ENCODE measurements around the gene GDI1. TPM values are rescaled to one million over a fixed set of nuclear protein-coding genes. Genes with fewer than 3 reads are reported as not detected.

Gene GDI1
- total RNA-seq, 3 donors from 2014 or later = 94.0 to 105 (median 97.3) TPM

- intact Hi-C loops (cut with DNase I; ENCODE audit: low total_unique reads) = no loop called here
- Histone ChIP-seq H3K27ac (peak within 1 kb of the TSS; percentile 82 to 88), H3K4me1 (no peaks in the 10 kb centered on the region), H3K9me3 (no peaks in the 10 kb centered on the region), H3K27me3 (peaks cover 0 to 17% of the 10 kb centered on the region in 2 donors), H3K4me3 (peak within 1 kb of the TSS; percentile 71 to 83 (median 72)), H3K36me3 (no peaks in the 10 kb centered on the region)
- peak; percentile 91 to 92 for DNase-seq (ENCODE audit: low spot score in 2 of 2)
- peak; percentile 33 for TF ChIP-seq POLR2A (IDR thresholded peaks at IDR 0.05)
- no peak for TF ChIP-seq CTCF (IDR thresholded peaks at IDR 0.05)
- TF ChIP-seq POLR2AphosphoS5 (IDR thresholded peaks at IDR 0.05) = peak; percentile 66 to 84 (median 79)
Measured at GRCh38 chrX:154428176-154429171, 8.5 kb upstream of the GDI1 start, which contains the start of gene ATP6AP1. Gene ATP6AP1, plus strand, starts transcription at chrX:154428677. Its CDS starts 16 bp downstream, at chrX:154428693.

GRCh38 chrX:154429711-154430110 lies 7.2 kb upstream of the GDI1 start:
- intact Hi-C loops (cut with DNase I; ENCODE audit: low total_unique reads) = no loop called here
- no peaks in the 10 kb centered on the region for H3K9me3 ChIP-seq
- peak overlapping the region; percentile 71 to 83 (median 72) for H3K4me3 ChIP-seq
- H3K27me3 ChIP-seq = peaks cover 0 to 30% of the 10 kb centered on the region in 2 donors
- no peak for DNase-seq (ENCODE audit: low spot score in 2 of 2)
- no peaks in the 10 kb centered on the region for H3K4me1 ChIP-seq
- peak overlapping the region in 1 of 2 donors; percentile 88 for H3K27ac ChIP-seq
- no peaks in the 10 kb centered on the region for H3K36me3 ChIP-seq
- TF ChIP-seq POLR2A (IDR thresholded peaks at IDR 0.05) = no peak
- TF ChIP-seq CTCF (IDR thresholded peaks at IDR 0.05) = no peak
- no peak for TF ChIP-seq POLR2AphosphoS5 (IDR thresholded peaks at IDR 0.05)

- intact Hi-C loops (cut with DNase I; ENCODE audit: low total_unique reads) = no loop called here
- H3K4me3 ChIP-seq = peak overlapping the region in 1 of 3 donors; percentile 11
- peak overlapping the region; percentile 30 to 58 for H3K27ac ChIP-seq
- no peak for DNase-seq (ENCODE audit: low spot score in 2 of 2)
- TF ChIP-seq CTCF (IDR thresholded peaks at IDR 0.05) = no peak
- no peak for TF ChIP-seq POLR2AphosphoS5 (IDR thresholded peaks at IDR 0.05)
- TF ChIP-seq POLR2A (IDR thresholded peaks at IDR 0.05) = no peak
- H3K27me3 ChIP-seq = peaks cover 0 to 36% of the 10 kb centered on the region in 2 donors
- no peaks in the 10 kb centered on the region for H3K9me3 ChIP-seq
- no peaks in the 10 kb centered on the region for H3K36me3 ChIP-seq
- H3K4me1 ChIP-seq = no peaks in the 10 kb centered on the region
Measured at GRCh38 chrX:154430479-154430878, 6.5 kb upstream of the GDI1 start.

- intact Hi-C loops (cut with DNase I; ENCODE audit: low total_unique reads) = no loop called here
- no peaks in the 10 kb centered on the region for H3K36me3 ChIP-seq
- H3K27me3 ChIP-seq = peaks cover 0 to 36% of the 10 kb centered on the region in 2 donors
- no peak for DNase-seq (ENCODE audit: low spot score in 2 of 2)
- H3K27ac ChIP-seq = peak overlapping the region; percentile 30 to 58
- TF ChIP-seq POLR2AphosphoS5 (IDR thresholded peaks at IDR 0.05) (no peak), POLR2A (IDR thresholded peaks at IDR 0.05) (no peak), CTCF (IDR thresholded peaks at IDR 0.05) (no peak)
- H3K4me3 ChIP-seq = peak overlapping the region in 1 of 3 donors; percentile 11
- H3K9me3 ChIP-seq = no peaks in the 10 kb centered on the region
- no peaks in the 10 kb centered on the region for H3K4me1 ChIP-seq
Measured at GRCh38 chrX:154430916-154431315, 6.0 kb upstream of the GDI1 start.

- no peak for DNase-seq (ENCODE audit: low spot score in 2 of 2)
- peaks cover 0 to 36% of the 10 kb centered on the region in 2 donors for H3K27me3 ChIP-seq
- TF ChIP-seq POLR2AphosphoS5 (IDR thresholded peaks at IDR 0.05) (no peak), POLR2A (IDR thresholded peaks at IDR 0.05) (no peak), CTCF (IDR thresholded peaks at IDR 0.05) (no peak)
- no peaks in the 10 kb centered on the region for H3K36me3 ChIP-seq
- H3K9me3 ChIP-seq = no peaks in the 10 kb centered on the region
- peak overlapping the region; percentile 30 to 58 for H3K27ac ChIP-seq
- H3K4me1 ChIP-seq = no peaks in the 10 kb centered on the region
- intact Hi-C loops (cut with DNase I; ENCODE audit: low total_unique reads) = no loop called here
- no peak overlapping the region for H3K4me3 ChIP-seq
Measured at GRCh38 chrX:154431341-154431740, 5.6 kb upstream of the GDI1 start.

Measured in breast epithelium (tissue), 4 donors.